Stimulated activated CD8-positive, alpha-beta memory T cell treated with anti-CD3 and anti-CD28 coated beads, Interleukin-2, amount 100 ng/mL, for 1 hour (primary cell): Measurements from ENCODE around the gene KLK3.

ENCODE experiments used
- DNase-seq, 2 donors: peaks; one replicate each; pipeline ENCODE4 v3.0.0-alpha.2; 2020; ENCODE audit warnings: low read depth in 2 of 2

The KLK3 gene

DNA sequence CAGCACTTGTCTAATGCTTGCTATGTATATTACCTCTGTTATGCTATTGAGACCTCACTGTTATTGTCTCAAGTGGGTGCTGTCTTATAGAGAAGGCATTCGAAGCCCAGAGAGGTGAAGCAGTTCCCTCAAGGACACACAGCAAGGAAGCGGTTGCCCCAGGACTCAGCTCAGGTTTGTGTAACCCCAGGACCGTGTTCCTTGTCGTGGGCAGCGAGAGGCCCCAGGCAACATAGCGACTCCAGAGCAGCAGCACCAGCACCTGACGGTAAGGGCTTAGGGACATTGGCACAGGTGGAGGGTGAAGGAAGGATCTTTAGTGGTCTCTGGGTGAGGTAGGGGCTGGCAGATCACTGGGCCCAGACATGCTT lies 23.7 kb upstream of the KLK3 start:
- DNase-seq, result no peak

DNA sequence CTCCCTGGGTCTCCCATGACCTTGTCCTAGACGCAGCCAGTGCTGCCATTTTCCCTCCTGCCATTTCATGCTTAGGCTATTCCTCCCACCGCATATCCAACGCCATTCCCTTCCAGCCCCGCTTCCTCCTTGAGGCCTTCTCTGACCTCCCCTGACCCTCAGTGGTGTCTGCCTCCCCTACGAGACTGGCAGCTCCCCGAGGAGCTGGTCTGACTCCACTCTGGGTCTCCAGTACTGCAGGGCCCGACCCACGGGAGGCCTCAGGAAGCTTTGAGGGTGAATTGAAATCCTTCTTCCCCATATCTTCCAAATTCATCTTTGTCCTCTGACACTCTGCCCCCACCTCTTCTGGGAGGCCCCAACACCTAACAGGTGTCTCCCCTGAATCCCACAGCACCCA lies 22.0 kb upstream of the KLK3 start:
- no peak for DNase-seq

- no peak for DNase-seq
Observed at GRCh38 chr19:50833117-50833801, 21.5 kb upstream of the KLK3 start, which contains the start of gene KLK15. Gene KLK15 (minus strand): TSS chr19:50833574. CDS start chr19:50831492, 2,082 bp downstream.

DNA sequence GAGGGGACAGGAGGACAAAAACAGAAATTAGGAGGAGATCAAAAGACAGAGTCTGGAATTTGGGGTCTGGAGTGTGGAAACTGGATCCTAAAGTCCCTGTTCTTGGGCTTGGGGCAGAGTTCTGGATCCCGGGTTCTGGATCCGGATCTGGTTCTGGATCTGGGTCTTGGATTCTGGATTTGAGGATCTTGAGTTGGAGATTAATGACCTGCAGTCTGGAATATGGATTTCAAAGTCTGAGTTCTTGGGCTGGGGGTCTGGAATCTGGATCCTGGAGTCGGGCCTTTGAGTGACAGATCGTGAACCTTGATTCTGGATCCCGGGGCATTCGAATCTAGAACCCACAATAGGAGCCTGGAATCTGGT lies 20.9 kb upstream of the KLK3 start:
- no peak for DNase-seq

- no peak for DNase-seq
Observed at GRCh38 chr19:50835103-50835784, 19.5 kb upstream of the KLK3 start.

DNA sequence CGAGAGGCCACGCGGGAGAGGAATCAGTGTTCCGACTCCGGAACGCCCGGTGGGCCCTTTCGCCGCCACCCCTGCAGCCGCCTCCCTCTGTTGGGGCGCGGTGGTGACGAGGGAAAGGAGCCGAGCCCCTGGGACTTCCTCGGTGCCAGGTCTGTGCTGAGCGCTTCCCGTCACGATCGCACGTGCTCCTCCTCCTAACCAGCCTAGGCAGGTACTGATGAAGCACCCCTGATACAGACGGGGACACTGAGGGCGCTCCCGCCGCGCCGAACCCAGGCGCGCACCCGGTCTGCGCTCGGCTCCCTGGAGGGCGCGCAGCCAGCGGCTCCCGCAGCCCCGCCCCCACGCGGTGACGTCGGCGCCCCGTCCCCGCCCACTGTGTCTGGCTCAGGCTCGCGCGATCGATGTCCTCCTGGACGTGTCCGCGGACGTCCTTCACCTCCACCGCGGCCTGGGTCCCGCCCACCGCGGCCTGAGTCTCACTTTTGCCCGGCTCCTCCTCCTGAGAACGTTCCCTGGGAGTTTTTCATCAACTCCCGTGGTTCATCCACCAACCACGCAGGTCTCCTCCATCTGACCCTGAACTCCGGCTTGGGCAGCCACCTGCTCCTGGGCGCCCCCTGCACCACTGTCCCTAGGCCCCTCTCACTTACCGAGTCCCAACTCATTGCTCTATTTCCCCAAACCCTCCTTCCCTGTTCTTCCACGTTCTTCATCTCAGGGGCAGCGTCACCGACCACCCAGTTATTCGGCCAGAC lies 18.8 kb upstream of the KLK3 start:
- peak; percentile 17 to 34 for DNase-seq

DNA sequence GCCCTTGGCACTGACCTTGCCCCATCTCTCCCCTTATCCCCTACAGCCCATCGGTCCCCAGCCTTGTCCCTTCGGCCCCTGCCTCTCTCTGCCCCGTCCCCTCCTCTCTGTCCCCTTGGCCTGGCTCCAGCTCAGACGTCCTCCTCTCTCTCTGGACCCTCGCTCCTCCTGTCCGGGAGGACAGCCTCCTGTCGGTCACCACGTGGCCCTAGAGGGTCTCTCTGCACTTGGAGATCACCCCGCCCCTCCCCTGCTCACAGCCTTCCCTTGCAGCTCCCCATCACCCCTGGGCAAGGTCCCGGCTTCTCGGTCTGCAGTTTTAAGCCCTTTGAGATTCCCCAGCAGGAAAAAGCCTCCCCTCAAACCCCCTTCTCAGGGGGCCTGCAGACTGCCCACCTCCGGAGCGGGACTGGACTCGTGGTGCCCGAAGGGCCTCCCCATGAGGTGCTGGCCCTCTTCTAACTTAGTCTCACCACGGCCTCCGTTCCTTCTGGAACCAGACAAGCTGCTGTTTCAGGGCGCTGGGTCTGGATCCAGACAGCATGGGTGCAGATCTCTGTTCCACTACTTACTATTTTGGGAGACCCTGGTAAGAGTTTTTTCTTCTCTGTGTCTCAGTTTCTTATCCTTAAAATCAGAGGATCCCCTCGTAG lies 18.0 kb upstream of the KLK3 start:
- no peak for DNase-seq

DNA sequence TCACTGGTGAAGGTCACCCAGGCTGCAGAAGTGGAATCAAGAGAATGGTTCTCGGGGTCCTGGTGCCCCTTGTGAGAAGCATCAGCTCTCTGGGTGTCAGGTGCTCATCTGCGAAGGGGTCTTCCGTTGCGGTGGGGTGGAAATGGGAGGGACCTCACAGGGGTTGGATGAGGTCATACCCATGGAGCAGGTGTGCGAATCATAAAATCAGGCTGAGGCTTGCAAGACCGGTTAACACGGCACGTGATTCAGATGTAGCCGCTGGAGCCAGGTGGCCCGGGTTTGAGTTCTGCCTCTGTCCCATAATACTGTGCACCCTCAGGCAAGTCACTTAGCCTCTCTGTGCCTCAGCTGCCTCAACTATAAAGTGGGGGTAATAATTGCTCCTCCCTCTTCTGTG lies 17.4 kb upstream of the KLK3 start:
- no peak for DNase-seq

- DNase-seq, result no peak
Observed at GRCh38 chr19:50838239-50838638, 16.5 kb upstream of the KLK3 start.

DNA sequence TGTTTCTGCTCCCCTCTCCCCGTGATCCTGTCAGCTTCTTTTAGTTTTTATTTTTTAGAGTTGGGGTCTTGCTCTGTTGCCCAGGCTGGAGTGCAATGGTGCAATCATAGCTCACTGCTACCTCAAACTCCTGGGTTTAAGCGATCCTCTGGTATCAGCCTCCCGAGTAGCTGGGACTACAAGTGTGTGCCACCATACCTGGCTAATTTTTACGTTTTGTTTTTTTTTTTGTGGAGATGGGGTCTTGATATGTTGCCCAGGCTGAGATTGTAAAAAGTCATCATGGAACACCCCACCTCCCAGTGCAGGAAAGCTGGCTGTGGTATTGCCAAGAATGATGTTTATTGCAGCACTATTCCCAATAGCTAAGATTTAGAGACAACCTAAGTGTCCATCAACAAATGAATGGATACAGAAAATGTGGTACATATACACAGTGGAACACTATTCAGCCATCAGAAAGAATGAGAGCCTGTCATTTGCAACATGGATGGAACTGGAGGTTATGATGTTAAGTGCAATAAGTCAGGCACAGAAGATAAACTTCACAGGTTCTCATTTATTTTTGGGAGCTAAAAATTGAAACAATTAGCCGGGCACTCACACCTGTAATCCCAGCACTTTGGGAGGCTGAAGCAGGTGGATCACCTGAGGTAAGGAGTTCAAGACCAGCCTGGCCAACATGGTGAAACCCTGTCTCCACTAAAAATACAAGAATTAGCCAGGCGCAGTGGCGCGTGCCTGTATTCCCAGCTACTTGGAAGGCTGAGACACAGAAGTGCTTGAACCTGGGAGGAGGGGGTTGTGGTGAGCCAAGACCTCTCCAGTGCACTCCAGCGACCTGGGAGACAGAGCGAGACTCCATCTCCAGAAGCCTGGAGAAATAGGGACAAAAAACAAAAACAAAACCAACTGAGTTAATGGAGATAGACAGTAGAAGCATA lies 14.7 kb upstream of the KLK3 start:
- no peak for DNase-seq

DNA sequence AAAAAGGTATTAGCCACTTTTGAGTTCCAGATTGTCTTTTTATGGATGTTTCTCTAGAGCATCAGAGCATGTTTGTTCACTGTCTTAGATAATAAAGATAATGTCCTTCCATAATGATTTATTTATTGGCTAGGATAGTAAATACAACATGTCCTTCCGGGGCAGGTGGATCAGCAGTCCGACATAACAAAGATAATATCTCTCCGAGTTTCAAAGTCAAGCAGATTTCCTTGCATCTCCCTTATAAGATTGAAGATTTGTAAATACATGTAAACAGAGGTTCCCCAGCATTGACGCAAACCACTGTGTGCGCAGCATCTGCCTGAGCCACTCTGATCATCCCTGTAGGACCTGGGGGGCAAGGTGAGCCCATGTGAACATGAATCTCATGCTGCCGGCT lies 12.6 kb upstream of the KLK3 start:
- no peak for DNase-seq

- DNase-seq, result no peak
Observed at GRCh38 chr19:50843205-50843604, 11.5 kb upstream of the KLK3 start.

- DNase-seq, result no peak
Observed at GRCh38 chr19:50843701-50844221, 11.0 kb upstream of the KLK3 start.

GRCh38 chr19:50844296-50844935 lies 10.3 kb upstream of the KLK3 start:
- no peak for DNase-seq

GRCh38 chr19:50850738-50851137 lies 4.0 kb upstream of the KLK3 start:
- DNase-seq, result no peak

DNA sequence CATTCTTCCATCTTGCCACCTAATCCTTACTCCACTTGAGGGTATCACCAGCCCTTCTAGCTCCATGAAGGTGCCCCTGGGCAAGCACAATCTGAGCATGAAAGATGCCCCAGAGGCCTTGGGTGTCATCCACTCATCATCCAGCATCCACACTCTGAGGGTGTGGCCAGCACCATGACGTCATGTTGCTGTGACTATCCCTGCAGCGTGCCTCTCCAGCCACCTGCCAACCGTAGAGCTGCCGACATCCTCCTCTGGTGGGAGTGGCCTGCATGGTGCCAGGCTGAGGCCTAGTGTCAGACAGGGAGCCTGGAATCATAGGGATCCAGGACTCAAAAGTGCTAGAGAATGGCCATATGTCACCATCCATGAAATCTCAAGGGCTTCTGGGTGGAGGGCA lies 3.1 kb upstream of the KLK3 start:
- DNase-seq, result no peak

DNA sequence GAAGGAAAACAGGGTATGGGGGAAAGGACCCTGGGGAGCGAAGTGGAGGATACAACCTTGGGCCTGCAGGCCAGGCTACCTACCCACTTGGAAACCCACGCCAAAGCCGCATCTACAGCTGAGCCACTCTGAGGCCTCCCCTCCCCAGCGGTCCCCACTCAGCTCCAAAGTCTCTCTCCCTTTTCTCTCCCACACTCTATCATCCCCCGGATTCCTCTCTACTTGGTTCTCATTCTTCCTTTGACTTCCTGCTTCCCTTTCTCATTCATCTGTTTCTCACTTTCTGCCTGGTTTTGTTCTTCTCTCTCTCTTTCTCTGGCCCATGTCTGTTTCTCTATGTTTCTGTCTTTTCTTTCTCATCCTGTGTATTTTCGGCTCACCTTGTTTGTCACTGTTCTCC lies 2.7 kb downstream of the KLK3 start:
- DNase-seq, result no peak

- no peak for DNase-seq
Observed at GRCh38 chr19:50858886-50859285, 4.2 kb downstream of the KLK3 start.

- no peak for DNase-seq
Observed at GRCh38 chr19:50859849-50860248, 5.1 kb downstream of the KLK3 start.

DNA sequence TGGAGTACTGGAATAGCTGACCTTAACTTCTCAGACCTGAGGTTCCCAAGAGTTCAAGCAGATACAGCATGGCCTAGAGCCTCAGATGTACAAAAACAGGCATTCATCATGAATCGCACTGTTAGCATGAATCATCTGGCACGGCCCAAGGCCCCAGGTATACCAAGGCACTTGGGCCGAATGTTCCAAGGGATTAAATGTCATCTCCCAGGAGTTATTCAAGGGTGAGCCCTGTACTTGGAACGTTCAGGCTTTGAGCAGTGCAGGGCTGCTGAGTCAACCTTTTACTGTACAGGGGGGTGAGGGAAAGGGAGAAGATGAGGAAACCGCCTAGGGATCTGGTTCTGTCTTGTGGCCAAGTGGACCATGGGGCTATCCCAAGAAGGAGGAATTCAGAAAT lies 6.3 kb downstream of the KLK3 start:
- DNase-seq, result no peak
